ENCODE results near the gene TPX2.

The TPX2 gene

DNA sequence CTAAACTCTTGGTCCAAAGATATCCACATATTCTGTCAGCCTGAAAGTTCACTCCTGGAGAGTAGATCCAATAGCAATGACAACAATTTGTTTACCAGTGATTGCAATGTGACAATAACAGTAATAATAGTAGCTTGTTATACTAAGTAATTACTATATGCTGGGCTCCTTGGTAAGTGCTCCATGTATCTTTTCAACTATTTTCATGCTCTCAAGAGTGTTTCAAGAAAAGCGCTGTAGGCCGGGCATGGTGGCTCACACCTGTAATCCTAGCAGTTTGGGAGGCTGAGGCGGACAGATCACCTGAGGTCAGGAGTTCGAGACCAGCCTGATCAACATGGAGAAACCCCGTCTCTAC, 31.9 kb upstream of the TPX2 start:
- no peak for DNase-seq

DNA sequence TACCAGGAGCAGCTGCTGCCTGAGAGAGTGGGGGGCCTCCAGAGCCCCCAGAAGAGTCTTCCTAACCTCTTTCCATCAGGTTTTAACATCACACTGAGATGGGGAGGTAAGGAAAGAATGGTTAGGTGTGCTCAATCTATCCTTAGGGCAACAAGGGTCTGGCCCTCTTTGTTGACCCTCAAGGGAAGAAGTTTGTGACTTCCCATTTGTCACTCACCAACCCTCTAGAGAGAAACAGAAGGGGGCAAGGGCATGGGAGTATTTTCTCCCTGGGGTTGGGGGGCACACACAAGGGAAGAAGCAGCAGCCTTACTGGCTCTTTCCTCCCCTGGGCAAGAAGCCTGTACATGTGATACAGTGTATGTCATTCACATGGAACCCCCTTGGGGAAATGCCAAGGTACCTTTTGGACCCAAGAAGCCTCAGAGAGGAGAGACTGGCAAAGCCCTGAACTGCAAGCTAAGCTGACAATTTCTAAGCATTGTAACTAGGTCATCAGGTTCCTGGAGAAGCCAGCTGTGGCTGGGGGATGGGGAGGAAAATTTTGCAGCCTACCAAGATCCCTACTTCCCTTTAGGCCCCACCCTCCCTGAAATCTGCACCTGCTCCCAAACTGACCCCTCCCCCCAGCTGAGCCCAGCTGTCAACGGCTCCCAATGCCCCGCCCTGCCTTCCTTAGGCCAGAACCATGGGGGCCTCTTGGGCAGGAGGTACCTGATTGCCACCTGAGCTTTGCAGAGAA, 30.9 kb upstream of the TPX2 start:
- DNase-seq: no peak

DNA sequence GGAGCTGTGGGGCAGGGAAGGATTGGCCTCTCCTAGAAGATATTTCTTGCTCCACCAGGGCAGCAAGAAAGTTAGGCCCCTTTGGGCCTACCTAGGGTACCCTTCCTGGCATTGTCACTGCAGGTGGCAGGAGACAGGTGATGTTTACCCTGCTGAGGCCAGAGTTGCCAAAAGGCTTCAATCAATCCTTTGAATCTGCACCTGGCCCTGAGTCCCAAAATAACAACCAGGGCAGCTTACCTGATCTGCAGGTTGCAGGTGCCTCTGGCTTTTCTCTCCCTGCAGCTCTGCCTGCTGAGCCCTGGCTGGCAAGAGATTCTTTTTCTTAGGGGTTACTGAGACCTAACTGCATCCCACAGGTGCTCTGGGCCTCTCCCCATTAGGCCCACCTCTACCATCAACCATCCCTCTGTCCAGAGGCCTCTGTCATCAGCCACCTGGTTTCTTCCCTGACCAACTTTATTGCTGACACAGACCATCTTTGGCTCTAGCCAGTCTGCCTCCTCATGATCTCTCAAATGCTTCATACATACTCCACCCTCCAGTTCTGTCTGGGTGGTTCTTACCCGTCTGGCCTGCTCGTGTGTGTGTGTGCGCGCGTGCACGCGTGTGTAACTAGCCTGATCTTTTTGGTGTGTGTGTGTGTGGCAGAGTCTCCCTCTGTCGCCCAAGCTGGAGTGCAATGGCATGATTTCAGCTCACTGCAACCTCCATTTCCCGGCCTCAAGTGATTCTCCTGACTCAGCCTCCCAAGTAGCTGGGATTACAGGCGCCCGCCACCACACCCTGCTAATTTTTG, 30.2 kb upstream of the TPX2 start:
- no peak for DNase-seq

DNA sequence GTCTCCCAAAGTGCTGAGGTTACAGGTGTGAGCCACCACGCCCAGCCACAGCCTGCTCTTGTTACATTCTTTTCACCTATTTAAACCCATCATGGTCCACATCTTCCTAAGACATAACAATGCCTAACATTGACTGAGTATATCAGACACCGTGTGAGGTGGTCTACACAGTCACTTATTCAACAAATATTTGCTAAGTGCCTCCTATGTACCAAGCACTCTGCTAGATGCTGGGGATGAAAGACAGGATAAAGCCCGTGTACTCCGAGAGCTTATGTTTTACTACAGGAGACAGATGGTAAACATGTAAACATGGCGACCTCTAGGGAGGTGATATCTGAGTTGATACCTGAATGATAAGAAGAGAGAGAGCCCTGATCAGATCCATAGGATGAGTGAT, 29.2 kb upstream of the TPX2 start:
- peak in 1 of 2 experiments; percentile 16 for DNase-seq

DNA sequence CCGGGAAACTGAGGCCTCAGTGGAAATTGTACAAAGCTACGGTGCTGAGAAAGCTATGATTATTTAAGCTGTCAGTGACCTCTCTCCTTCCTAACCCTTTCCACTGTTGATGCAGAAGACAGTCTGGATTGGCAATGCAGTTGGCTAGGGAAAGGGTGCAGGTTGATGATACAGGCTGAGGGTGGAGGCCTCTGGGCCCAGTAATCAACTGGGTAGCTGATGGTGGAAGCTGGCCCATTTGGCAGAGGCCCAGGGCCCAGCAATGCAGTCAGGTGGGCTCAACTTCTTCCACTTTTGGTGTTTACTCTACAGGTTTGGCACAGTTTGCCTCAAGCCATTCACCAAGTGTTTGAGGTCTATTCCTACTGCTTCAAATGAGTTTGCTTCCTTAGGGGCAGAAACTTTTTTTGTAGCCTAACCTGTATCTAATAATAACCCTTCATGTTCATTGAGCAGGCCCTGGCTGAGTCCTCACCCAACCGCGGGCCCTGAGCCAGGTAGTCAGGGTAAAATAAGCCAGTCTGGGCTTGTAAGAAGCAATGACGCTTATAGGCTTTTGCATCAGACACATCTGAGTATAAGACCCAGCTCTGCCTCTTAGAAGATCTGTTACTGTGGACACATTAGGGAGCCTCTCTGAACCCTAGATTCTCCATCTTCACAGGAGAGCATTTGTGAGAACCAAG, 28.5 kb upstream of the TPX2 start:
- DNase-seq: no peak

DNA sequence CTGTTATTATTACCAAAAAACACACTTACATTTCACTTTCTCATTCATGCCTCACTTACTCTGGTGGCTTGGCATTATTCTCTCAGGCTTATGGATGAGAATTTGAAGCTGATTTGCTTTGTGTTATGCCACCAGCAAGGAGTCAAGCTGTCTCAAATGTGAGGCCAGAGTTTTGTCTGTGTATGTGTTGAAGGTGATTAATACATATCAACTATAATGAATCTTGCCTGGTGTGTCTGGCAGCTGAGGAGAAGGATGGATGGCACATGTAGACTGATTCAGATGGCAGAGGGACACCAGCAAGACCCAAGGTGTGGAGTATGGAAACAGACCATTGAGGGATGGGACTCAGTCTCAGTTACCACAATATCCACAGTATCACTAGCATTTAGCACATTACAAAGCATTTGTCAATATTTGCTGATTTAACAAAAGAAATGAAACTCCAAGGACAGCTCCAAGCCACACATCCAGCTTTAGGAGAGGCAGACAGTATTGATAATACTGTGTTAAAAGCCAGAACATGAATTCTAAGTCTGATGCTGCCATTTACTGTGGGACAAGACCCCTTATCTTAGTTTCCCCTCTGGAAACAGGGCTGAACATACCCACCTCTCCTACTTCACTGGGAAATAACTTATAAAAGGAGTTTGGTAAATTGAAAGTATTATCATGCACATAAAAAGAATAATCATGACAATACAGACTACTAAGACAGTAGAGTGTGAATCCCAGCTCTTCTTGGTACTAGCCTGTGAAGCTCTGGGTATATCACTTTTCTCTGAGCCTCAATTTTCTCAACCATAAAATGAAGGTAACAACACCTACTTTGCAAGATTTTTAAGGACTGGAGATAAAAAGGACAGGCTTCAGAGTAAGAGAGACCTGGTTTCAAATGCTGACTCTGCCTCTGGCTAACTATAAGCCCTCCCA, 27.6 kb upstream of the TPX2 start:
- DNase-seq: peak in 1 of 2 experiments; percentile 64

DNA sequence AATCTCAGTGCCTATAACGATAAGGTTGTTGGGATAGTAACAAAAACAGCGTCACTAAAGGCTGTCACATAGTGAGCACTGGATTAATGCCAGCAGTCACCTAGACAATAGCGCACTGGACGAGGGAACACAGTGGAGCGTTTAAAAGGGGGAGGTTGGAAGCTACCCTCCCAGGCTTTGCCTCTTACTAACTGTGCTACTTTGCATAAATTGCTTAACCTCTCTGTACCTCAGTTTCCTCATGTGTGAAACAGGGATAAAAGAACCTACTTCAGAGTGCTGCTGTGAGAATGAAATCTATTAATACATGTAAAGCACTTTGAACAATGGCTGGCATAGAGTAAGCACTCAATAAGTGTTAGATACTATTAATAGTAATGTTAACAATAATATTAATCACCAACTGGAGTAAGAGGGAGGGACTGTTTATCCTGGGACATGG, 27.0 kb upstream of the TPX2 start:
- no peak for DNase-seq

- no peak for DNase-seq
These were observed 26.4 kb upstream of the TPX2 start for GRCh38 chr20:31712564-31713311.

DNA sequence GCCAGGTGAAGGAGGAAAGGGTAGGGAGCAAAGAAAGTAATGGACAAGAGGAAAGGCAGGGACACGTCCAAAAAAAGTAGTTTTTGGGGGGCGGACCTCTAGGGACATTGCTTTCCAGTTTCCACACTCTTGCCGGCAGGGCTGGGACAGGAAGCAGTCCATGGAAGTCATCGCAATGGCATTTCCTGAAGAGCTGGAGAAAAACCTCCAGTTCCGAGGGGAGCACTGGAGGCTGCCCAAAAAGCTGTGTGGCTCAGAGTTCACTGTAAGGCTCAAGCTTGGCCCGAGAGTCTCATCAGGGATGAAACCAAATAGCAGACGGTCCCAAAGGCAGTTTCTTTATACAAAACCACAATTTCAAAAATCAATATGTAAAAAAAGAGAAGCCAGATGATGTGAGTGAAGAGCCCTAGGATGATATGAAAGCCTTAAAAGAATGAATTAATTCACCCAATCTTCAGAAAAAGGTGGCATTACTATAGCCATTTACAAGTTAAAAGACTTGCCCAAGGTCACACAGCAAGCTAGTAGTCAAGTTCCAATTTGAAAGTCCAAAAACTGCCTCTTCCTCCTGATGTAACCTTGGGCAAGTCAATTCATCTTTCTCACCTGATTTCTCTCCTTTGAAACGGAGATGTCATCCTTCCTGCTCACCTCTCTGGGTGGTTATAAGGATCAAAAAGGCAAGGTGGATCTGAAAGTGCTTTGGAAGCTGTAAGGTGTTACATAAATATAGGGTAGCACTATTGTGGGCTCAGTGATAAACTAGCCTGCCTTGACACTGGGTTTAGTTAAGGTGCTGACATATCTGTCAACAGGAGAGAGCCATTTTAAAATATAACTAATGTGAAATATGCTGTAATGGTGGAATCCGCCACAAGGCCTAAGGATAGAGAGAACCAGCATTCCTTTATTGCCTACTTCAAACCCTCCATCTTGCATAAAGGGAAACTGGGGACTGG, 25.5 kb upstream of the TPX2 start:
- DNase-seq: no peak

GRCh38 chr20:31715766-31716165, 23.3 kb upstream of the TPX2 start:
- no peak for DNase-seq

GRCh38 chr20:31716351-31716750, 22.7 kb upstream of the TPX2 start:
- no peak for DNase-seq

- no peak for DNase-seq
These were observed 22.1 kb upstream of the TPX2 start for GRCh38 chr20:31716818-31717477.

GRCh38 chr20:31717478-31718201, 21.4 kb upstream of the TPX2 start:
- DNase-seq: no peak

GRCh38 chr20:31718952-31719643, 20.0 kb upstream of the TPX2 start:
- DNase-seq: no peak

GRCh38 chr20:31719644-31720485, 19.2 kb upstream of the TPX2 start:
- no peak for DNase-seq

DNA sequence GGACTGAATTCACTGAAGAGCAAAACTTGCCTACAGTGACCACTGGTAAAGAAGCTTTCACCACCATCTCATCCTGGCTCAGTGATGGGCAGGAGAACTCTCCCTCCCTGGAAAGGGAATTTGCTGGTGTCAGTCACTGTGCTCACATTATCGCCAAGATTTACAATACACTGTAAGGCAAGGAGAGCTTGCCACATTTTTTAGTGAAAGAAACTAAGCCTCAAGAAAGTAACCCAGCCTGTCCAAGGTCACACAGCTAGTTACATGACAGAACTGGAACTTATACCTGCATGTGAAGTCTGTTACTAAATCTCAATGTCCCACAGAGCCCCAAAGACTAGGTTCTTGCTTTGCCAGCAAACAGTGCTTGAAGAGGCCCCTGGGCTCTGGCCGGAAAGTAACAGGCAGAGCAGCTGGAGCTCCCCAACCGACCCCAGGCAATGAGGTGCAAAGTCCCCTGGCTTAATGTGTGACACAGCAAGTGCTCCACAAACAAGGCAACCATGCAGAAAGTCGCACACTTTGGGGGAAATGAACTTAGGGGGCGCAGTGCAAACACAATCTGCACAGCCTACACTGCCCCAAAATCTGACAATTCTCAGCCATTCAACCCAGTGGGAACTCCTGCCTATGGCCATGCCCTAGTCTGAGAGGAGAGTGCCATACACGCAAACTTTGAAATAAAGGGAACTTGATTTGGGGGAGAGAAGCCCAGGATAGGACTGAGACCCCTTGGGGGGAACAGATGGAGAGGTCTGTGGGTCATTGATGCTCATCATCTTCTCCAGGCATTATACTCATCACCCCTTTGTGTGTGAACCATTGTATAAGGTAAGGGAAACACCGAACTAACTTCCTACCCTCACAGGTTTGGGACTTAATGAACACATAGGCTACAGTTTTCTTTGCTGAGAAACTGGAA, 18.3 kb upstream of the TPX2 start:
- DNase-seq: no peak
